GM19238 (cell line): ENCODE results near the gene RAP2B.
"Not testable (repeated sequence)": the region's sequence is repeated elsewhere in the genome, so short reads cannot be mapped to it uniquely, and the experiment has no call there.

ENCODE experiments used
- DNase-seq: peaks from one replicate; pipeline ENCODE4 v3.0.0; 2011; ENCODE audit warnings: low spot score; ENCODE audit not compliant: insufficient read length

RAP2B gene

GRCh38 chr3:153193786-153194476, 31.9 kb downstream of the RAP2B start:
- not testable (repeated sequence) for DNase-seq

- no peak for DNase-seq
These were observed 33.4 kb downstream of the RAP2B start for GRCh38 chr3:153195349-153195879.

- DNase-seq: no peak
These were observed 47.6 kb downstream of the RAP2B start for GRCh38 chr3:153209596-153209995.

GRCh38 chr3:153210146-153210545, 48.1 kb downstream of the RAP2B start:
- DNase-seq: no peak

GRCh38 chr3:153210660-153211059, 48.6 kb downstream of the RAP2B start:
- DNase-seq: no peak

- DNase-seq: no peak
These were observed 53.5 kb downstream of the RAP2B start for GRCh38 chr3:153215497-153215896.

- DNase-seq: no peak
These were observed 53.9 kb downstream of the RAP2B start for GRCh38 chr3:153215966-153216365.

- no peak for DNase-seq
These were observed 54.9 kb downstream of the RAP2B start for GRCh38 chr3:153216928-153217327.

- DNase-seq: no peak
These were observed 57.1 kb downstream of the RAP2B start for GRCh38 chr3:153219146-153219545.
